Neural cell (in vitro differentiated cells): ENCODE measurements around the gene FLT3.

Experiments used
- POLR2AphosphoS5 ChIP-seq: IDR thresholded peaks from 2 replicates; pipeline ENCODE4 v1.6.1; 2012
- TF ChIP-seq, protein P1 (sequence below): fragments of 450-650 bp; IDR thresholded peaks from 2 replicates; pipeline ENCODE4 v1.5.1; 2014; ENCODE audit warnings: antibody characterized with exemption, mild to moderate bottlenecking, moderate library complexity; ENCODE audit not compliant: poor library complexity, severe bottlenecking

GRCh38 chr13:28014301-28014700 lies 86.1 kb downstream of the FLT3 start:
- TF ChIP-seq, protein P1, sequence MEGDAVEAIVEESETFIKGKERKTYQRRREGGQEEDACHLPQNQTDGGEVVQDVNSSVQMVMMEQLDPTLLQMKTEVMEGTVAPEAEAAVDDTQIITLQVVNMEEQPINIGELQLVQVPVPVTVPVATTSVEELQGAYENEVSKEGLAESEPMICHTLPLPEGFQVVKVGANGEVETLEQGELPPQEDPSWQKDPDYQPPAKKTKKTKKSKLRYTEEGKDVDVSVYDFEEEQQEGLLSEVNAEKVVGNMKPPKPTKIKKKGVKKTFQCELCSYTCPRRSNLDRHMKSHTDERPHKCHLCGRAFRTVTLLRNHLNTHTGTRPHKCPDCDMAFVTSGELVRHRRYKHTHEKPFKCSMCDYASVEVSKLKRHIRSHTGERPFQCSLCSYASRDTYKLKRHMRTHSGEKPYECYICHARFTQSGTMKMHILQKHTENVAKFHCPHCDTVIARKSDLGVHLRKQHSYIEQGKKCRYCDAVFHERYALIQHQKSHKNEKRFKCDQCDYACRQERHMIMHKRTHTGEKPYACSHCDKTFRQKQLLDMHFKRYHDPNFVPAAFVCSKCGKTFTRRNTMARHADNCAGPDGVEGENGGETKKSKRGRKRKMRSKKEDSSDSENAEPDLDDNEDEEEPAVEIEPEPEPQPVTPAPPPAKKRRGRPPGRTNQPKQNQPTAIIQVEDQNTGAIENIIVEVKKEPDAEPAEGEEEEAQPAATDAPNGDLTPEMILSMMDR: no peak
- TF ChIP-seq POLR2AphosphoS5: no peak
